GM18508 (cell line): ENCODE data around the gene CYSLTR2.
"Not testable (repeated sequence)": the region's sequence is repeated elsewhere in the genome, so short reads cannot be mapped to it uniquely, and the experiment has no call there.

Experiments
- ATAC-seq: cut with Tn5 transposase; IDR thresholded peaks from one replicate; pipeline ENCODE4 v1.9.1; 2021; ENCODE audit warnings: moderate number of reproducible peaks; ENCODE audit not compliant: insufficient read depth, unreplicated experiment

The CYSLTR2 gene

DNA sequence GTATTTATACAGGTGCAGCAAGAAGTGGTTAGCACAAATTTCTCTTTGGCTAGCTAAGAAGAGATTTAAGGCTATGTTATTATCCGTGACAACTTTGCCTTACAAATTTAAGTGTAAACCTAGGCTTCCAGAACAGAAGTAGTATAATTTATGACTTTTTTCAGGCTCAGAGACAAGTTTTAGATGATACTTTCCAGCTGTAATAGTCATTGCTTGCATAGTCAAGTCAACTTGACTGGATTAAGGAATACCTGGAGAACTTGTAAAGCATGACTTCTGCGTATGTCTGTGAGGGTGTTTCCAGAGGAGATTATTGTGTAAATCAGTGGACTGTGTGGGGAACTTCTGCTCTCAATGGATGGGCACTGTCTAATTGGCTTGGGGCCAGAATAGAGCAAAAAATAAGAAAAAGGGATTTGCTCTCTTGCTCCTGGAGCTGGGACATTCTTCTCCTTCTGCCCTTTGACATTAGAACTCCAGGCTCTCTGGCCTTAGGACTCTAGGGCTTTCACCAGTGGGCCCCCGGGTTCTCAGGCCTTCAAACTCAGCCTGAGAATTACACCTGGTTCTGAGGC, 33.0 kb downstream of the CYSLTR2 start:
- no peak for ATAC-seq

DNA sequence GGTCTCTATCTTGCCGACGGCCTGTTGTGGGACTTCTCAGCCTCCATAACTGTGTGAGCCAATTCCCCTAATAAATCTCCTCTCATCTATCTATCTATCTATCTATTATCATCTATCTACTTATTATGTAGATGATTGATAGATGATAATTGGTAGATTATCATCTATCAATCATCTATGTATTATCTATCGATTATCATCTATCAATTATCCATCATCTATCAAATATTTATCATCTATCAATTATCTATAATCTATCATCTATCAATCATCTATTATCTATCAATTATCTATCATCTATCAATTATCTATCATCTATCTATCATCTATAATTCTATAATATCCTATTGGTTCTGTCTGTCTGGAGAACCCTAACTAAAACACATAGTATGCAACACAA, 33.5 kb downstream of the CYSLTR2 start:
- ATAC-seq, result no peak

- no peak for ATAC-seq
These were observed 40.3 kb downstream of the CYSLTR2 start for GRCh38 chr13:48693998-48694397.

DNA sequence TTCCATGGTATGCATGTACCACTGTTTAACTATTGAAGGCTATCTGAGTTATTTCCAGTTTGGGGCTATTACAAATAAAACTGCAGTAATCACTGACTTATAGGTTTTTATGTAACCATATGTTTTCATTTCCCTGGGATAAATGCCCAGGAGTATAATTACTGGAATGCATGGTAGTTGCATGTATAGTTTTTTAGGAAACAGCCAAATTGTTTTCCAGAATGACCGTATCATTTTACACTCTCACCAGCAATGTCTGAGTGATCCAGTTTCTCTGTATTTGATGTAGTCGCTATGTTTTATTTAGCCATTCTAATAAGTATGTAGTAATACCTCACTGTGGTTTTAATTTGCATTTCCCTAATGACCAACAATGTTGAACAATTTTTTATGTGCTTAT, 42.0 kb downstream of the CYSLTR2 start:
- ATAC-seq, result no peak

- not testable (repeated sequence) for ATAC-seq
These were observed 42.9 kb downstream of the CYSLTR2 start for GRCh38 chr13:48696676-48697075.

GRCh38 chr13:48707405-48707804, 53.7 kb downstream of the CYSLTR2 start:
- no peak for ATAC-seq

GRCh38 chr13:48708764-48709163, 55.0 kb downstream of the CYSLTR2 start:
- ATAC-seq, result no peak

DNA sequence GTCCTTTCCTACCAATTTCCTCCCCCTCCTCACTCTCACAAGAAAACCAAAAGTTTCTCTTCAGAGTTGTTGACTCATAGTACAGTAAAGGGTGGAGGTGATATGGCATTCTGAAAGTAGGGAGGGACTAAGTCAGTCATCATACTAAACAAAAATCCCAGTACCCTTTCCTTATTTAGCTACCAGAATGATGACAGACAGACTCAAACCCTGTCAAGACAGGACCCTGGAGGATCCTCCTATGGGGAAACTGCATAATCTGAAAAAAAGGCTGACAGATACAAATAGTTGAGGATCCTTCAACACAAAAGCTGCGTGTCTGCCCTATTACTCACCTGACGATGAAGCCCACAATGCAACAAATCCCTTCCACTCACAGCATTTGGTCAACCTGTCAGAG, 55.5 kb downstream of the CYSLTR2 start:
- no peak for ATAC-seq

DNA sequence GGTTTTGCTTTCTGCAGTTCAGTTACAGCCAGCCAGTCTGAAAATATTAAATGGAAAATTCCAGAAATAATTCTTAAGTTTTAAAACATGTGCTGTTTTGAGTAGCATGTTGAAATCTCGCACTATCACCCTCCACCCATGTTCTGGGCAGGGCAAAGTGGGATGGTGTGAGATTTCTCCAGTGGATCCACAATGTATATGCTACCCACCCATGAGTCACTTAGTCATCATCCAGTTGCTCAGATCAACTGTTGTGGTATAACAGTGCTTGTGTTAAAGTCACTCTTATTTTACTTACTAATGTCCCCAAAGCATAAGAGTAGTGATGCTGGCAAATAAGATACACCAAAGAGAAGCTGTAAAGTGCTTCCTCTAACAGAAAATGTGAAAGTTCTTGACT, 56.4 kb downstream of the CYSLTR2 start:
- ATAC-seq, result no peak

GRCh38 chr13:48712141-48712540, 58.4 kb downstream of the CYSLTR2 start:
- ATAC-seq, result no peak

- no peak for ATAC-seq
These were observed 62.2 kb downstream of the CYSLTR2 start for GRCh38 chr13:48715977-48716376.

DNA sequence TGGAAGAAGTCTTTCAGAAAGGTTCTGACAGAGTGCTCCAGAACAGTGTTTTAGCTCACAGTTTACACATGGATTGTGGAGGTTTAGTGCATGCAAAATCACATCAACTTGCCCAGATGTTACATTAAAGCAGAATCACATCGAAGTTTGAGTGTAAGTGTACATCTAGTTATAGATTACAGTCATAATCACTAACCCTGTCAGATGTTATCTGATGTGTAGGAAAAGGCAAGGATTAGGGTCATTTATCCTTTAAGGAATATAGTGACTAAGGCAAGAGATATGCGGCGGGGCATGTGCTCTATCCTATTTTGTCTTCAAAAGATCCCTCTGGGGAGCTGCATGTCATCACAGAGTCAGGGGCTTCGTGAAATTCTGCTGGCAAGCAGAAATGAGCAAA, 66.9 kb downstream of the CYSLTR2 start:
- no peak for ATAC-seq

- no peak for ATAC-seq
These were observed 69.4 kb downstream of the CYSLTR2 start for GRCh38 chr13:48723168-48723567.

GRCh38 chr13:48725271-48725670, 71.5 kb downstream of the CYSLTR2 start:
- no peak for ATAC-seq

DNA sequence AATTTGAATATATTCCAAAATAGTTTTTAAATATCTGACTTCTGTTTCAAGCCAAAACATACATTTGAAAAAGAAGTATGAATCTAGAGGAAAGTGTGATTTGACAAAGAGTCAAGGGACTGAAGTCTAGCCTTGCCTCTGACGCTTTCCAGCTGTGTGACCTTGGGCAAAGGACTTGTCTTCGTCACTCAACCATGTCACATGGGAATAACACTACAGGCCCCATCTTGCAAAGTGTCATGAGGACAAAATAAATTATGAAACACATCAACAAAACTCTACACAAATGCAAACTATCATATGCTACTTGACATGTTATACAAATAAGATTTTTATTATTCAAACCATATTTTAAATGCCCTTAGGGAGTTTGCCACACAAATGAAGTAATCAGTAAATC, 73.0 kb downstream of the CYSLTR2 start:
- ATAC-seq, result no peak

DNA sequence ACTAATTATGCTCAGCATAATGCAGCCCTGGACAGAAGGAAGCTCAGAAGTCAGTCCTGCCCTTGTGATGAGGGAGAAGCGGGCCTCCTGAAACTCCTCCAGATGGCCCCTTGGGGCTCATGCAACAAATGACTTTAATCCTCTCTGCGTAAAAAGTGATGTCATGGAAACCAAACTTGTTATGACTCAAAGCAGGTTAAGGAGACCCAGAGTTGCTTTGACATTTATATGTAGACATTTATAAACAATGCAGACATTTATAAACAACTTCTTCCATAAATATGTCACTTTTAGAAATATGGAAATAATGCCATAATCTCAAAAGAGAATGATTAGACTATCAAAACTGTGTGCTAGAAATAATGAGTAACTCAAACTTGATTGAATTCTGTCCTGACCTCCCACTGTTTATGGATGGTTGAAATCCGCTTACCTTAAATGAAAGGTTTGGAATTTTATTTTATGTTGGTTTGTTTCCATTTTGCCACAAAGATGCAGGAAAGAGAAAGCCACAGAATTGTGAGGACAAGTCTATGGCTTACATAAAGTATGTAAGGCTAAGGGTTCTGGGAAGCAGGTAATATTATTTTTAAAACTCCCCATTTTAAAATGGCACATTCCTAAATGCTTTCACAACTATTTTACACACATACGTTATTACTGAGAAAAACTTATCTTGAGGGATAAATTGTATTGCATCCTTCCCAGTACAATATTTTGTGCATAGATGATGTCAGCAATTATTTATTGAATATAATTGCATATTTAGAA, 73.7 kb downstream of the CYSLTR2 start:
- ATAC-seq, result no peak

- ATAC-seq, result no peak
These were observed 74.5 kb downstream of the CYSLTR2 start for GRCh38 chr13:48728226-48728625.

GRCh38 chr13:48728876-48729275, 75.1 kb downstream of the CYSLTR2 start:
- ATAC-seq, result no peak

- no peak for ATAC-seq
These were observed 76.1 kb downstream of the CYSLTR2 start for GRCh38 chr13:48729856-48730255.

DNA sequence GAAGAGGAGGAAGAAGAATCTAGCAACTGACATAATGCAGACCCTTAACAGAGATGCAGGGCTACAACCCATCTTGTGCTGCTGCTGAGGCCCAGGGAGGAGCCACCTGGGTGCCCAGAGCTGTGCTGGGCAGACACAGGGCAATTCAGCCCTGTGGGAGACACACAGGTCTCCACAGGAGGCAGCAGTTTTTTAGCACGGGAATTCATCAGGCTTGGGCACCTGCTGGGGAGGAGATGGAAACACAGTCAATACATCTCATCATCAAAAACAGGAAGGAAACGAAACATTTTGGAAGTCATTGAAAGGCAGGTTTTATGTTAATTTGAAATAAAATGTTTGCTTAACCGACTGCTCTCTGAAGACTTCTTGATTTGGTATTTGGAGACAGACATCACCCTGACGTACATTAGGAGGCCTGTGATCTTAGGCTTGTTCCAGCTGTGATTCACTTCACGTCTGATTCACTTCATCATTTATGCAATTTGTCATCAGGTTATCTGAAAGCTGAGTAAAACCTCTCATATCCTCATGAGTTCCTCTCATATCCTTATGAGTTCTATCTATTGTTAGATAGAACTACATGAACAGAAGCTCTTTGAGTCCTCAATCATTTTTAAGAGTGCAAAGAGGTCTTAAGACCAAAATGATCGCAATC, 77.4 kb downstream of the CYSLTR2 start:
- no peak for ATAC-seq

GRCh38 chr13:48731957-48732569, 78.3 kb downstream of the CYSLTR2 start:
- ATAC-seq, result no peak
